NT2/D1 (cell line): ENCODE results near the gene ABCA1.

Source experiments
- SUZ12 ChIP-seq: IDR thresholded peaks from 2 replicates; pipeline ENCODE4 v1.6.1; 2011; ENCODE audit not compliant: insufficient read length, insufficient read depth; ENCODE audit errors: extremely low read depth
- YY1 ChIP-seq: IDR thresholded peaks from 2 replicates; pipeline ENCODE4 v1.6.1; 2011; ENCODE audit not compliant: insufficient read length, insufficient read depth
- ZNF274 ChIP-seq: IDR thresholded peaks from 2 replicates; pipeline ENCODE4 v1.6.1; 2011; ENCODE audit warnings: mild to moderate bottlenecking, low read depth, low read length

GRCh38 chr9:104740621-104741020 is 187.3 kb downstream of the ABCA1 start:
- TF ChIP-seq YY1 (no peak), ZNF274 (no peak), SUZ12 (no peak)
